HCT116 (cell line): Measurements from ENCODE around the gene ZMAT1. TPM values are rescaled to one million over a fixed set of nuclear protein-coding genes. Genes with fewer than 3 reads are reported as not detected.

Experiments used
- ATAC-seq: fragments of 200-7000 bp; cut with Tn5 transposase; 2 replicates; pipeline ENCODE4 v1.9.1; 2020; ENCODE audit warnings: mild to moderate bottlenecking, moderate library complexity
- Bru-seq: library from RNA; stranded (reverse); fragments of 400-500 nt; gene quantifications from one replicate; lab custom pipeline; 2021; lab: Mats Ljungman, UMichigan
- BruChase-seq, 2 experiments: library from RNA; stranded (reverse); fragments of 400-500 nt; gene quantifications; one replicate each; lab custom pipeline; 2021; lab: Mats Ljungman, UMichigan
- BruUV-seq: library from RNA; stranded (reverse); fragments of 400-500 nt; replicated peaks from 2 replicates; lab custom pipeline; 2021; lab: Mats Ljungman, UMichigan
- CTCF ChIA-PET: fragments of 300-600 bp; sonication (Branson Sonifier 250); formaldehyde crosslinking; loops from one replicate; lab custom pipeline; 2021; ENCODE audit warnings: antibody characterized with exemption; lab: Charles Lee
- POLR2A ChIA-PET: fragments of 300-600, 350-600 bp; sonication (Branson Sonifier 250); formaldehyde crosslinking; loops from one replicate; lab custom pipeline; 2021; ENCODE audit warnings: antibody characterized with exemption; lab: Charles Lee
- RAD21 ChIA-PET, 2 experiments: fragments of 300-600 bp; sonication (Branson Sonifier 250); formaldehyde crosslinking; loops; one replicate each; lab custom pipeline; 2023; ENCODE audit warnings: low total read pairs in 2 of 2; ENCODE audit not compliant: uncharacterized antibody in 2 of 2, unreplicated experiment in 2 of 2, low non-redundant PET in 1 of 2; lab: Charles Lee
- DNase-seq: peaks from one replicate; pipeline ENCODE4 v3.0.0-alpha.2; 2010; ENCODE audit warnings: low read depth, low spot score
- H2AFZ ChIP-seq: fragments of 200-600 bp; shearing (Covaris generic), sonication (generic); 2 replicates; pipeline ENCODE4 v1.6.1; 2017; ENCODE audit warnings: low read depth, mixed run types, mixed read lengths, antibody characterized with exemption, low read length; ENCODE audit not compliant: poor library complexity, severe bottlenecking
- H3K27ac ChIP-seq: 2 replicates; pipeline ENCODE4 v1.5.1; 2012; ENCODE audit warnings: low read depth, low read length
- H3K27me3 ChIP-seq: fragments of 200-600 bp; sonication (generic); 2 replicates; pipeline ENCODE4 v1.6.1; 2016; ENCODE audit warnings: mixed run types, low read length, mixed read lengths; ENCODE audit not compliant: insufficient read depth
- H3K36me3 ChIP-seq, 2 experiments: fragments of 200-500 bp in 1 of 2; fragments of 200-600 bp in 1 of 2; sonication (Bioruptor generic) in 1 of 2; sonication (generic) in 1 of 2; 2 replicates each; pipeline versions ENCODE4 v1.5.1 to v1.6.1; 2014 to 2016; ENCODE audit warnings: low read length in 2 of 2, inconsistent platforms in 1 of 2, mixed read lengths in 1 of 2, mixed run types in 1 of 2; ENCODE audit not compliant: insufficient read depth in 2 of 2, control insufficient read depth in 1 of 2
- H3K4me1 ChIP-seq, 2 experiments: fragments of 200-600 bp in 1 of 2; sonication (generic) in 1 of 2; 2 replicates each; pipeline versions ENCODE4 v1.5.1 to v1.6.1; 2012 to 2017; ENCODE audit warnings: low read length in 2 of 2, inconsistent platforms in 1 of 2, mild to moderate bottlenecking in 1 of 2, mixed read lengths in 1 of 2, mixed run types in 1 of 2, moderate library complexity in 1 of 2; ENCODE audit not compliant: insufficient read depth in 2 of 2, control insufficient read depth in 1 of 2
- H3K4me2 ChIP-seq: fragments of 200-600 bp; sonication (generic); 2 replicates; pipeline ENCODE4 v1.6.1; 2017; ENCODE audit warnings: mixed run types, low read length, mixed read lengths
- H3K4me3 ChIP-seq, 2 experiments: fragments of 200-600 bp in 1 of 2; sonication (generic) in 1 of 2; replicated peaks in 1 of 2; 2 replicates each; pipeline ENCODE4 v1.5.1; 2011 to 2016; ENCODE audit warnings: low read length in 2 of 2, control low read depth in 1 of 2, low read depth in 1 of 2, mild to moderate bottlenecking in 1 of 2, mixed read lengths in 1 of 2, mixed run types in 1 of 2
- H3K79me2 ChIP-seq: fragments of 200-600 bp; sonication (generic); 2 replicates; pipeline ENCODE4 v1.6.1; 2017; ENCODE audit warnings: mild to moderate bottlenecking, mixed run types, low read length, moderate library complexity, mixed read lengths; ENCODE audit not compliant: insufficient read depth
- H3K9ac ChIP-seq: fragments of 200-600 bp; sonication (generic); 2 replicates; pipeline ENCODE4 v1.6.1; 2016; ENCODE audit warnings: low read length, mixed read lengths
- H3K9me2 ChIP-seq: fragments of 200-600 bp; sonication (generic), shearing (Covaris generic); 2 replicates; pipeline ENCODE4 v1.6.1; 2017; ENCODE audit warnings: mixed run types, mild to moderate bottlenecking, moderate library complexity; ENCODE audit not compliant: insufficient read depth
- H3K9me3 ChIP-seq, 2 experiments: fragments of 200-500 bp in 1 of 2; fragments of 200-600 bp in 1 of 2; sonication (Bioruptor generic) in 1 of 2; sonication (generic) in 1 of 2; 2 replicates each; pipeline ENCODE4 v1.6.1; 2014 to 2017; ENCODE audit warnings: low read length in 2 of 2, mixed read lengths in 2 of 2, inconsistent platforms in 1 of 2, low read depth in 1 of 2, mild to moderate bottlenecking in 1 of 2, mixed run types in 1 of 2, moderate library complexity in 1 of 2; ENCODE audit not compliant: control insufficient read depth in 1 of 2, insufficient read depth in 1 of 2
- H4K20me1 ChIP-seq: fragments of 200-600 bp; sonication (generic), shearing (Covaris generic); 2 replicates; pipeline ENCODE4 v1.6.1; 2017; ENCODE audit warnings: mixed run types, mild to moderate bottlenecking, moderate library complexity; ENCODE audit not compliant: insufficient read depth
- ATF3 ChIP-seq: IDR thresholded peaks from 2 replicates; pipeline ENCODE4 v1.6.1; 2012
- CBX3 ChIP-seq: IDR thresholded peaks from 2 replicates; pipeline ENCODE4 v1.6.1; 2012; ENCODE audit warnings: low read depth
- CEBPB ChIP-seq: IDR thresholded peaks from 2 replicates; pipeline ENCODE4 v1.6.1; 2012; ENCODE audit warnings: low read depth
- EGR1 ChIP-seq: IDR thresholded peaks from 2 replicates; pipeline ENCODE4 v1.6.1; 2012; ENCODE audit warnings: low read depth
- ELF1 ChIP-seq: IDR thresholded peaks from 2 replicates; pipeline ENCODE4 v1.6.1; 2012; ENCODE audit warnings: low read depth, borderline replicate concordance
- EZH2phosphoT487 ChIP-seq: fragments of 200-600 bp; IDR thresholded peaks from 2 replicates; pipeline ENCODE4 v1.6.1; 2018; ENCODE audit warnings: antibody characterized with exemption, borderline replicate concordance
- FOSL1 ChIP-seq: IDR thresholded peaks from 2 replicates; pipeline ENCODE4 v1.6.1; 2012; ENCODE audit warnings: low read depth
- JUND ChIP-seq: IDR thresholded peaks from 2 replicates; pipeline ENCODE4 v1.6.1; 2012
- MAX ChIP-seq: IDR thresholded peaks from 2 replicates; pipeline ENCODE4 v1.6.1; 2012
- POLR2AphosphoS5 ChIP-seq: IDR thresholded peaks from 2 replicates; pipeline ENCODE4 v1.6.1; 2011; ENCODE audit warnings: mild to moderate bottlenecking, low read depth, low read length, moderate library complexity
- RAD21 ChIP-seq: IDR thresholded peaks from 2 replicates; pipeline ENCODE4 v1.6.1; 2012; ENCODE audit warnings: low read depth, mild to moderate bottlenecking
- REST ChIP-seq: IDR thresholded peaks from 2 replicates; pipeline ENCODE4 v1.6.1; 2012; ENCODE audit warnings: low read depth
- SIN3A ChIP-seq: IDR thresholded peaks from 2 replicates; pipeline ENCODE4 v1.6.1; 2012; ENCODE audit warnings: low read depth
- SP1 ChIP-seq: IDR thresholded peaks from 2 replicates; pipeline ENCODE4 v1.6.1; 2012; ENCODE audit warnings: low read depth
- SRF ChIP-seq: IDR thresholded peaks from 2 replicates; pipeline ENCODE4 v1.6.1; 2012; ENCODE audit warnings: low read depth
- ZNF274 ChIP-seq: fragments of 200-500 bp; sonication (Bioruptor generic); IDR thresholded peaks from 2 replicates; pipeline ENCODE4 v1.6.1; 2014; ENCODE audit warnings: mild to moderate bottlenecking, low read depth, low read length, inconsistent platforms
- intact Hi-C: fragments of 100-400 bp; cut with micrococcal nuclease; formaldehyde crosslinking; loops from 2 replicates; pipeline ENCODE4 v1.10.0; 2022
- long read RNA-seq: library from polyadenylated mRNA; unstranded; transcript quantifications from one replicate; pipeline ENCODE4 v2.0.0, GENCODE V29; 2021; ENCODE audit not compliant: unreplicated experiment
- polyA plus RNA-seq: library from polyadenylated mRNA; unstranded; fragments of >200 nt; gene quantifications from 2 replicates; pipeline ENCODE4 v1.2.1, GENCODE V29; 2012; ENCODE audit warnings: missing spikeins
- total RNA-seq: library from RNA; stranded (reverse); gene quantifications from one replicate; pipeline ENCODE4 v1.2.1, GENCODE V29; 2021; ENCODE audit not compliant: unreplicated experiment

The ZMAT1 gene
- total RNA-seq (0.69 TPM), Bru-seq, nascent RNA (percentile 33 among the genes with signal in this experiment), BruChase-seq, experiment 1, labeled RNA remaining after a 6-hour chase (percentile 38 among the genes with signal in this experiment), BruChase-seq, experiment 2, labeled RNA remaining after a 2-hour chase (percentile 38 among the genes with signal in this experiment)
- 0.15 and 0.27 TPM in 2 replicates for polyA plus RNA-seq
- long read RNA-seq, partial matches to known transcripts = 0 of 1 reads
- long read RNA-seq, other reads (novel, unspliced or antisense) = 1 of 1 reads

- intact Hi-C loops = no loop called here
- no peaks in the 10 kb centered on the region for H3K36me3 ChIP-seq
- H3K9ac ChIP-seq = peak within 1 kb of the TSS; percentile 25; the same call in 1 of the 2 replicates
- H3K4me1 ChIP-seq = no peaks in the 10 kb centered on the region
- H3K79me2 ChIP-seq = no peaks in the 10 kb centered on the region
- H3K27ac ChIP-seq = peak within 1 kb of the TSS; percentile 59; the same call in 1 of the 2 replicates
- ChIA-PET POLR2A (interaction anchor here (0.7 to 0.8 kb wide), 2 partner anchors 14 to 541 kb away, joined by 3 to 6 read pairs; partner anchors contain the start of gene RPL36A), RAD21 (no interaction called here), CTCF (interaction anchor here (0.7 kb wide), 1 partner anchor 84 kb away, joined by 5 read pairs; no protein-coding TSS in a partner anchor)
- H3K9me3 ChIP-seq = no peaks in the 10 kb centered on the region
- H3K9me2 ChIP-seq = no peaks in the 10 kb centered on the region
- no peak for TF ChIP-seq EZH2phosphoT487
- TF ChIP-seq ELF1 = no peak
- TF ChIP-seq CEBPB = peak; percentile 64
- TF ChIP-seq EGR1 = peak; percentile 52
- TF ChIP-seq SIN3A = no peak
- peak; percentile 58 for TF ChIP-seq POLR2AphosphoS5
- no peak for TF ChIP-seq JUND
- TF ChIP-seq FOSL1 = no peak
- H2AFZ ChIP-seq = no peak within 1 kb of the TSS
- peak within 1 kb of the TSS; percentile 31 to 50 for H3K4me3 ChIP-seq
- peak; percentile 90 for ATAC-seq
- no peaks in the 10 kb centered on the region for H4K20me1 ChIP-seq
- peak within 1 kb of the TSS; percentile 66 for H3K4me2 ChIP-seq
- DNase-seq = peak; percentile 77
- no TSS peak for BruUV-seq
- no peaks in the 10 kb centered on the region for H3K27me3 ChIP-seq
Observed at GRCh38 chrX:101931488-101932248, at the start of gene ZMAT1. TSS of gene ZMAT1 (minus strand) at chrX:101932027. CDS start at chrX:101932008, 19 bp downstream.

GRCh38 chrX:101977106-101977505 lies 45.3 kb upstream of the ZMAT1 start:
- intact Hi-C loops = no loop called here
- no peaks in the 10 kb centered on the region for H3K4me1 ChIP-seq
- H3K9ac ChIP-seq = no peak overlapping the region
- no peaks in the 10 kb centered on the region for H3K9me3 ChIP-seq
- ATAC-seq = no peak
- H4K20me1 ChIP-seq = no peaks in the 10 kb centered on the region
- ChIA-PET POLR2A (no interaction called here), RAD21 (no interaction called here), CTCF (no interaction called here)
- H3K4me3 ChIP-seq = no peak overlapping the region
- no peaks in the 10 kb centered on the region for H3K36me3 ChIP-seq
- no TSS peak for BruUV-seq
- DNase-seq = no peak
- no peak overlapping the region for H3K4me2 ChIP-seq
- no peak overlapping the region for H3K27ac ChIP-seq
- no peaks in the 10 kb centered on the region for H3K79me2 ChIP-seq
- no peaks in the 10 kb centered on the region for H3K9me2 ChIP-seq
- H3K27me3 ChIP-seq = no peaks in the 10 kb centered on the region
- no peak overlapping the region for H2AFZ ChIP-seq
- TF ChIP-seq CBX3 (no peak), SP1 (no peak), REST (no peak), RAD21 (no peak), JUND (no peak), SIN3A (no peak), EZH2phosphoT487 (no peak), POLR2AphosphoS5 (no peak), SRF (no peak), ATF3 (no peak), MAX (no peak), ELF1 (no peak), ZNF274 (no peak)
